ENCODE results near the gene EMX1. TPM values are rescaled to one million over a fixed set of nuclear protein-coding genes. Genes with fewer than 3 reads are reported as not detected.

The EMX1 gene
- total RNA-seq, 4 donors from 2014 or later: not detected

DNA sequence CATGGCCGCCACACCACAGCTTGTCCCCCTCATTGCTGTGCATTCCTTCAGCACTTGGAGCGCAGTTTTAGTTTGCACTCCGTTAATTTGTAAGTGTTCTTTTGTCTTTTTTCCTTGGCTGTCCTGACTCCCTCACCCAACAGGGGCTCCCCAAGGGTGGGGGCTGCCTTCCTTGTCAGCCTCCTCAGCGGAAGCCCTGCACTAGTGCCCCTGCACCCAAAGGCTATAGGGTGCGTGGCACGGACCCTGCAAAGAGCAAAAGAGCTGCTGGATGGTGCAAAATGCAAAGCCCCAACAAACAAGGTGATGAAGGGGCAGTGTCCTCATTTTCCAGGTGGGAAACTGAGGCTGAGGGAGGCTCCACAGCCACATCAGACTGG is 46.8 kb downstream of the EMX1 start:
- Histone ChIP-seq H3K27ac (replicated peaks in 1 of 4) (no peak overlapping the region), H3K9me3 (no peaks in the 10 kb centered on the region), H3K4me3 (no peak overlapping the region), H3K4me1 (no peaks in the 10 kb centered on the region), H3K27me3 (no peaks in the 10 kb centered on the region), H3K36me3 (peaks cover 0 to 32% (median 14%) of the 10 kb centered on the region in 4 donors)
- intact Hi-C loops (cut with DNase I): no loop called here
- TF ChIP-seq POLR2A (IDR thresholded peaks at IDR 0.05; ENCODE audit: low read depth) (no peak), EP300 (IDR thresholded peaks at IDR 0.05) (no peak), CTCF (IDR thresholded peaks at IDR 0.05) (no peak), POLR2AphosphoS5 (IDR thresholded peaks at IDR 0.05) (no peak)
- DNase-seq (ENCODE audit: extremely low spot score): no peak
- WGBS: 92% methylated on average over 6 of the region's 6 CpGs

GRCh38 chr2:72965016-72965415 is 47.7 kb downstream of the EMX1 start:
- WGBS: 87% methylated on average over 11 of the region's 12 CpGs
- Histone ChIP-seq H3K27me3 (no peaks in the 10 kb centered on the region), H3K36me3 (peaks cover 0 to 32% (median 14%) of the 10 kb centered on the region in 4 donors), H3K4me1 (no peaks in the 10 kb centered on the region), H3K27ac (replicated peaks in 1 of 4) (no peak overlapping the region), H3K9me3 (no peaks in the 10 kb centered on the region), H3K4me3 (no peak overlapping the region)
- TF ChIP-seq CTCF (IDR thresholded peaks at IDR 0.05) (no peak), POLR2AphosphoS5 (IDR thresholded peaks at IDR 0.05) (no peak), POLR2A (IDR thresholded peaks at IDR 0.05; ENCODE audit: low read depth) (no peak), EP300 (IDR thresholded peaks at IDR 0.05) (no peak)
- no peak for DNase-seq (ENCODE audit: extremely low spot score)
- intact Hi-C loops (cut with DNase I): no loop called here

GRCh38 chr2:72965770-72966450 is 48.6 kb downstream of the EMX1 start:
- Histone ChIP-seq H3K27ac (replicated peaks in 1 of 4) (no peak overlapping the region), H3K9me3 (no peaks in the 10 kb centered on the region), H3K36me3 (peaks cover 0 to 34% (median 13%) of the 10 kb centered on the region in 4 donors), H3K27me3 (no peaks in the 10 kb centered on the region), H3K4me3 (no peak overlapping the region), H3K4me1 (no peaks in the 10 kb centered on the region)
- TF ChIP-seq EP300 (IDR thresholded peaks at IDR 0.05): no peak
- TF ChIP-seq POLR2A (IDR thresholded peaks at IDR 0.05; ENCODE audit: low read depth): no peak
- no peak for TF ChIP-seq CTCF (IDR thresholded peaks at IDR 0.05)
- no peak for TF ChIP-seq POLR2AphosphoS5 (IDR thresholded peaks at IDR 0.05)
- 91% methylated on average over 13 of the region's 14 CpGs for WGBS
- DNase-seq (ENCODE audit: extremely low spot score): no peak
- intact Hi-C loops (cut with DNase I): no loop called here

DNA sequence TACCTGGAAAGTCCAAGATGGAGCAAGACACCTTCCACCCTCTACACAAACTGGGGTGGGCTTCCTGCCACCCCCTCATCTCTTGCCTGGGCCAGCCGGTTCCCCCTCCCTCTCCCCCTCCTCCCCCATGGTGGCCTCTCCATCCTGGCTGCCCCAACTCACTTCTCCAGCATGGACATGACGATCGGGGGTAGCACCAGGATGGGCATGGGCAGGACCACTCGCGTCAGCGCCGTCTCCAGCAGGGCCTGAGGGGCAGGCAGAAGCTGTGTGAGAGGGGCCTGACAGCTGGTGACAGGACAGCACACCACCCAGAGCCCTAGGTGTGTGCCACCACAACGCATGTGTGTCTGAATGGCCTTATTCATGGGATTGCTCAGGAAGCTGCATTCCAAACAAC is 51.0 kb downstream of the EMX1 start:
- H3K9me3 ChIP-seq: no peaks in the 10 kb centered on the region
- intact Hi-C loops (cut with DNase I): no loop called here
- no peak for DNase-seq (ENCODE audit: extremely low spot score)
- no peaks in the 10 kb centered on the region for H3K4me1 ChIP-seq
- no peak overlapping the region for H3K27ac ChIP-seq (replicated peaks in 1 of 4)
- 89% methylated on average over 5 of the region's 8 CpGs for WGBS
- H3K4me3 ChIP-seq: no peak overlapping the region
- no peaks in the 10 kb centered on the region for H3K27me3 ChIP-seq
- no peak for TF ChIP-seq CTCF (IDR thresholded peaks at IDR 0.05)
- TF ChIP-seq EP300 (IDR thresholded peaks at IDR 0.05): no peak
- TF ChIP-seq POLR2A (IDR thresholded peaks at IDR 0.05; ENCODE audit: low read depth): no peak
- TF ChIP-seq POLR2AphosphoS5 (IDR thresholded peaks at IDR 0.05): no peak
- peaks cover 0 to 37% (median 10%) of the 10 kb centered on the region in 4 donors for H3K36me3 ChIP-seq

GRCh38 chr2:72969706-72970105 is 52.4 kb downstream of the EMX1 start:
- Histone ChIP-seq H3K27ac (replicated peaks in 1 of 4) (no peak overlapping the region), H3K4me1 (no peaks in the 10 kb centered on the region), H3K36me3 (peaks cover 0 to 28% (median 6%) of the 10 kb centered on the region in 4 donors), H3K4me3 (no peak overlapping the region), H3K27me3 (no peaks in the 10 kb centered on the region), H3K9me3 (no peaks in the 10 kb centered on the region)
- TF ChIP-seq POLR2A (IDR thresholded peaks at IDR 0.05; ENCODE audit: low read depth): no peak
- TF ChIP-seq CTCF (IDR thresholded peaks at IDR 0.05): no peak
- TF ChIP-seq POLR2AphosphoS5 (IDR thresholded peaks at IDR 0.05): no peak
- TF ChIP-seq EP300 (IDR thresholded peaks at IDR 0.05): no peak
- intact Hi-C loops (cut with DNase I): loop anchor here (5.0 kb wide), 1 partner anchor 77 kb away; no protein-coding TSS in a partner anchor
- no peak for DNase-seq (ENCODE audit: extremely low spot score)
- WGBS: 71% methylated on average over 4 of the region's 4 CpGs

Measured in esophagus muscularis mucosa (tissue), 4 donors.